ENCODE results near the gene DLG1.

Gene DLG1

GRCh38 chr3:197306374-197307086 is 8.1 kb upstream of the DLG1 start:
- DNase-seq (ENCODE audit: low spot score): no peak
- Histone ChIP-seq H3K27ac (peak overlapping the region in 1 of 2 donors; percentile 33), H3K4me3 (no peak overlapping the region)
- TF ChIP-seq, protein P1, sequence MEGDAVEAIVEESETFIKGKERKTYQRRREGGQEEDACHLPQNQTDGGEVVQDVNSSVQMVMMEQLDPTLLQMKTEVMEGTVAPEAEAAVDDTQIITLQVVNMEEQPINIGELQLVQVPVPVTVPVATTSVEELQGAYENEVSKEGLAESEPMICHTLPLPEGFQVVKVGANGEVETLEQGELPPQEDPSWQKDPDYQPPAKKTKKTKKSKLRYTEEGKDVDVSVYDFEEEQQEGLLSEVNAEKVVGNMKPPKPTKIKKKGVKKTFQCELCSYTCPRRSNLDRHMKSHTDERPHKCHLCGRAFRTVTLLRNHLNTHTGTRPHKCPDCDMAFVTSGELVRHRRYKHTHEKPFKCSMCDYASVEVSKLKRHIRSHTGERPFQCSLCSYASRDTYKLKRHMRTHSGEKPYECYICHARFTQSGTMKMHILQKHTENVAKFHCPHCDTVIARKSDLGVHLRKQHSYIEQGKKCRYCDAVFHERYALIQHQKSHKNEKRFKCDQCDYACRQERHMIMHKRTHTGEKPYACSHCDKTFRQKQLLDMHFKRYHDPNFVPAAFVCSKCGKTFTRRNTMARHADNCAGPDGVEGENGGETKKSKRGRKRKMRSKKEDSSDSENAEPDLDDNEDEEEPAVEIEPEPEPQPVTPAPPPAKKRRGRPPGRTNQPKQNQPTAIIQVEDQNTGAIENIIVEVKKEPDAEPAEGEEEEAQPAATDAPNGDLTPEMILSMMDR (IDR thresholded peaks at IDR 0.05): no peak

GRCh38 chr3:197305854-197306253 is 7.4 kb upstream of the DLG1 start:
- no peak overlapping the region for H3K4me3 ChIP-seq
- DNase-seq (ENCODE audit: low spot score): no peak
- TF ChIP-seq, protein P1 (IDR thresholded peaks at IDR 0.05): no peak
- H3K27ac ChIP-seq: peak overlapping the region in 1 of 2 donors; percentile 18

DNA sequence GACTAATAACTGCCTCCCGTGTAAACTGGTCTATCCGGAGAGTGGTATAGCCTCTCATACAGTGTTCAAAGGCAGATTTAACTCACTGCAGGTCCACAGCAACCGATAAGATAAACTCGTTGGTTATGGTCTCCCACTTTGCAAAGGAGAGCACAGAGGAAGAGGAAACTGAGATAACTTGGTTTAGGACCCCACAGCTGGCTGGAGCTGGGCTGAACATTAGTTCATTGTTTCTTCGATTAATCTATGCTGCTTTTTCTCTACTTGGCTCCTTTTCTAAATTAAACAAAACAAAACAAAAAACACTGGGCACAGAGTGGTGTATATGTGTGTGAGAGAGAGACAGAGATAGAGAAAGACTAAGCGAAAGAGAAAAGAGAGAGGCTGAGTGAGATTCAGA is 5.0 kb upstream of the DLG1 start:
- TF ChIP-seq, protein P1 (IDR thresholded peaks at IDR 0.05): no peak
- Histone ChIP-seq H3K4me3 (no peak overlapping the region), H3K27ac (no peak overlapping the region)
- no peak for DNase-seq (ENCODE audit: low spot score)

GRCh38 chr3:197302696-197303341 is 4.4 kb upstream of the DLG1 start:
- DNase-seq (ENCODE audit: low spot score): no peak
- TF ChIP-seq, protein P1 (IDR thresholded peaks at IDR 0.05): no peak
- Histone ChIP-seq H3K4me3 (no peak overlapping the region), H3K27ac (no peak overlapping the region)

DNA sequence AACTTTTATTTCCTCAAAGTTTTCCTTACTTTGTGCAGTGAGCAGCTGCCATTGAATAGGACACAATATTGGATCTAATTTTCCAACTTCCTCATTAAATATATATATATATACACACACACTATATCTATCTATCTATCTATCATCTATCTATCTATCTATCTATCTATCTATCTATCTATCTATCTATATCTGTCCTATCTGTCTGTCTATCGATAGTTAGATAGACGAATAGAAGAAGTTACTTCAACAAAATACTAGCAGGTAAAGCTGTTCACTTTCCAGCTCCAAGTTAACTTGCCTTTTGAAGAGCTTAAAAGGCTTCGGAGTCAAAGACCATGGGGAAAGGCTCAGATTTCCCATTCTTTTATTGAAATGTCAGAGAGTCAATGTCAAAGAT is 3.6 kb upstream of the DLG1 start:
- TF ChIP-seq, protein P1 (IDR thresholded peaks at IDR 0.05): no peak
- no peak for DNase-seq (ENCODE audit: low spot score)
- no peak overlapping the region for H3K27ac ChIP-seq
- no peak overlapping the region for H3K4me3 ChIP-seq

DNA sequence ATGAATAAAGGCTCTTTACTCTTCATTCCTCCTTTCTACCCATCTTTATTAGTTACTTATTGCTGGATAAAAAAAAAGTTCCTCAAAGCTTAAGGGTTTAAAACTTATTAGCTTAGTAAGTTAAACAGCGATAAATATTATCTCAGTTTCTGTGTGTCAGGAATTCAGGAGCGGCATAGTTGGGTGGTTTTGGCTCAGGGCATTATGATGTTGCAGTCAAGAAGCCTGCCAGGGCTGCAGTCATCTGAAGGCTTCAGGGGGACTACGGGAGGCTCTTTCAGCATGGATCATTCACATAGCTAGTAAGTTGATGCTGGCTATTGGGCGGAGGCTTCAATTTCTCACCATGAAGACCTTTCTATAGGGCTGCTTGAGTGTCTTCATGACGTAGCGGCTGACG is 1.9 kb upstream of the DLG1 start:
- H3K27ac ChIP-seq: no peak overlapping the region
- DNase-seq (ENCODE audit: low spot score): no peak
- TF ChIP-seq, protein P1 (IDR thresholded peaks at IDR 0.05): no peak
- no peak overlapping the region for H3K4me3 ChIP-seq
